Panc1 (cell line): Measurements from ENCODE around the gene EBP. TPM values are rescaled to one million over a fixed set of nuclear protein-coding genes. Genes with fewer than 3 reads are reported as not detected.

Experiments used
- ATAC-seq: fragments of 200-7000 bp; cut with Tn5 transposase; 2 replicates; pipeline ENCODE4 v1.9.1; 2020; ENCODE audit warnings: mild to moderate bottlenecking, moderate library complexity
- BruUV-seq: library from RNA; stranded (reverse); fragments of 400-500 nt; replicated peaks from 2 replicates; lab custom pipeline; 2021; lab: Mats Ljungman, UMichigan
- CTCF ChIA-PET: fragments of 300-600 bp; sonication (Branson Sonifier 250); formaldehyde crosslinking; loops from one replicate; lab custom pipeline; 2022; ENCODE audit warnings: antibody characterized with exemption; lab: Charles Lee
- POLR2A ChIA-PET: fragments of 300-600 bp; sonication (Branson Sonifier 250); formaldehyde crosslinking; loops from one replicate; lab custom pipeline; 2022; ENCODE audit warnings: antibody characterized with exemption; lab: Charles Lee
- DNase-seq: peaks from one replicate; pipeline ENCODE4 v3.0.0-alpha.2; 2010; ENCODE audit warnings: low read depth, low spot score
- H3K27ac ChIP-seq: 2 replicates; pipeline ENCODE4 v1.5.1; 2011; ENCODE audit warnings: mild to moderate bottlenecking, low read length, inconsistent platforms
- H3K27me3 ChIP-seq: fragments of 200-500 bp; sonication (Bioruptor generic); 2 replicates; pipeline ENCODE4 v1.6.0; 2014; ENCODE audit warnings: low read length, inconsistent platforms; ENCODE audit not compliant: control insufficient read depth, insufficient read depth
- H3K36me3 ChIP-seq: fragments of 200-500 bp; sonication (Bioruptor generic); 2 replicates; pipeline ENCODE4 v1.5.1; 2014; ENCODE audit warnings: inconsistent platforms, mild to moderate bottlenecking, low read length, moderate library complexity; ENCODE audit not compliant: control insufficient read depth, insufficient read depth
- H3K4me1 ChIP-seq: 2 replicates; pipeline ENCODE4 v1.5.1; 2011; ENCODE audit warnings: inconsistent platforms, mild to moderate bottlenecking, low read length, moderate library complexity; ENCODE audit not compliant: control insufficient read depth, insufficient read depth
- H3K4me3 ChIP-seq, 2 experiments: 2 replicates each; pipeline ENCODE4 v1.5.1; 2011 to 2012; ENCODE audit warnings: low read depth in 2 of 2, low read length in 2 of 2, mild to moderate bottlenecking in 2 of 2, inconsistent platforms in 1 of 2, moderate library complexity in 1 of 2
- H3K9me3 ChIP-seq: fragments of 200-500 bp; sonication (Bioruptor generic); 2 replicates; pipeline ENCODE4 v1.5.1; 2014; ENCODE audit warnings: low read depth, mild to moderate bottlenecking, inconsistent platforms, low read length, moderate library complexity; ENCODE audit not compliant: control insufficient read depth, insufficient read depth
- POLR2AphosphoS5 ChIP-seq: IDR thresholded peaks from 2 replicates; pipeline ENCODE4 v1.6.1; 2012; ENCODE audit warnings: mild to moderate bottlenecking, low read depth, low read length, moderate library complexity
- REST ChIP-seq, 2 experiments: IDR thresholded peaks; 2 replicates each; pipeline ENCODE4 v1.6.1; 2011 to 2012; ENCODE audit warnings: low read depth in 2 of 2, control low read depth in 1 of 2, low read length in 1 of 2, mild to moderate bottlenecking in 1 of 2, moderate library complexity in 1 of 2; ENCODE audit not compliant: insufficient read depth in 1 of 2
- SIN3A ChIP-seq: IDR thresholded peaks from 2 replicates; pipeline ENCODE4 v1.6.1; 2012; ENCODE audit warnings: low read depth, mild to moderate bottlenecking, low read length, moderate library complexity, borderline replicate concordance; ENCODE audit not compliant: insufficient read depth
- TCF7L2 ChIP-seq: IDR thresholded peaks from 2 replicates; pipeline ENCODE4 v1.6.1; 2011; ENCODE audit warnings: mild to moderate bottlenecking, low read depth, low read length, inconsistent platforms
- in situ Hi-C: cut with HindIII; loops from 2 replicates; pipeline ENCODE4 v1.10.0; 2016; ENCODE audit warnings: low sequenced_read_pairs, low pct_unique_long_range_greater_than_20kb
- intact Hi-C: fragments of 100-400 bp; cut with micrococcal nuclease; formaldehyde crosslinking; loops from one replicate; pipeline ENCODE4 v1.10.0; 2022; ENCODE audit not compliant: unreplicated experiment
- total RNA-seq: library from RNA; stranded (reverse); gene quantifications from one replicate; pipeline ENCODE4 v1.2.1, GENCODE V29; 2021; ENCODE audit not compliant: unreplicated experiment

Gene EBP
- total RNA-seq, 1 experiment from 2014 or later: 157 TPM

GRCh38 chrX:48539345-48540027 is 17.9 kb downstream of the EBP start, which contains the start of gene TBC1D25:
TSS of gene TBC1D25 (plus strand) at chrX:48539714. CDS start at chrX:48539798, 84 bp downstream.
- CTCF ChIA-PET: interaction anchor here (0.7 kb wide), 1 partner anchor 27 kb away, joined by 3 read pairs; no protein-coding TSS in a partner anchor
- H3K9me3 ChIP-seq: no peaks in the 10 kb centered on the region
- intact Hi-C loops: no loop called here
- BruUV-seq: no TSS peak
- DNase-seq (peak; percentile 92), ATAC-seq (peak; percentile 95)
- H3K36me3 ChIP-seq: no peaks in the 10 kb centered on the region; the same call in 1 of the 2 replicates
- POLR2A ChIA-PET: interaction anchor here (0.5 to 0.7 kb wide), 4 partner anchors 85 to 438 kb away, joined by 3 to 18 read pairs (median 6); no protein-coding TSS in a partner anchor
- H3K4me3 ChIP-seq: peak within 1 kb of the TSS; percentile 70 to 75
- H3K4me1 ChIP-seq: peaks cover 4% of the 10 kb centered on the region; the same call in 1 of the 2 replicates
- in situ Hi-C loops: no loop called here
- TF ChIP-seq SIN3A (peak; percentile 48; the same call in 1 of the 2 replicates), POLR2AphosphoS5 (peak; percentile 21; the same call in 1 of the 2 replicates), REST (IDR thresholded peaks at IDR 0.05; ENCODE audit: insufficient read depth in 1 of 2, low read depth in 2 of 2, low read length in 1 of 2) (no peak)
- H3K27me3 ChIP-seq: no peaks in the 10 kb centered on the region
- H3K27ac ChIP-seq: peak within 1 kb of the TSS; percentile 86

- H3K27ac ChIP-seq: peak overlapping the region; percentile 86
- POLR2A ChIA-PET: interaction anchor here (0.5 kb wide), 1 partner anchor 88 kb away, joined by 7 read pairs; no protein-coding TSS in a partner anchor
- peaks cover 4% of the 10 kb centered on the region; the same call in 1 of the 2 replicates for H3K4me1 ChIP-seq
- DNase-seq: no peak
- CTCF ChIA-PET: interaction anchor here (0.7 kb wide), 1 partner anchor 26 kb away, joined by 3 read pairs; no protein-coding TSS in a partner anchor
- H3K27me3 ChIP-seq: no peaks in the 10 kb centered on the region
- ATAC-seq: peak; percentile 73
- no peak for TF ChIP-seq REST (IDR thresholded peaks at IDR 0.05; ENCODE audit: insufficient read depth in 1 of 2, low read depth in 2 of 2, low read length in 1 of 2)
- no peak for TF ChIP-seq TCF7L2
- H3K36me3 ChIP-seq: no peaks in the 10 kb centered on the region; the same call in none of the 2 replicates
- in situ Hi-C loops: no loop called here
- intact Hi-C loops: no loop called here
- no TSS peak for BruUV-seq
- peak overlapping the region; percentile 70 to 75 for H3K4me3 ChIP-seq
- H3K9me3 ChIP-seq: no peaks in the 10 kb centered on the region
Observed at GRCh38 chrX:48540028-48540375, 18.4 kb downstream of the EBP start.
